HepG2 (cell line): ENCODE measurements around the gene LHFPL6. TPM values are rescaled to one million over a fixed set of nuclear protein-coding genes. Genes with fewer than 3 reads are reported as not detected.

ENCODE experiments used
- ATAC-seq: fragments of 200-7000 bp; cut with Tn5 transposase; 3 replicates; pipeline ENCODE4 v1.9.1; 2020; ENCODE audit warnings: mild to moderate bottlenecking, moderate library complexity
- BruUV-seq: library from RNA; stranded (reverse); fragments of 400-500 nt; replicated peaks from 2 replicates; lab custom pipeline; 2021; lab: Mats Ljungman, UMichigan
- CTCF ChIA-PET: fragments of 300-600 bp; formaldehyde crosslinking; extraction: SDS; loops from one replicate; lab custom pipeline; 2021; ENCODE audit warnings: low total read pairs, inconsistent platforms, low intra/inter-chr PET ratio; lab: Yijun Ruan, JAX
- POLR2A ChIA-PET: fragments of 350-600 bp; sonication (Branson Sonifier 250); formaldehyde crosslinking; loops from one replicate; lab custom pipeline; 2020; ENCODE audit warnings: antibody characterized with exemption, inconsistent platforms; lab: Yijun Ruan, JAX
- DNase-seq: peaks from one replicate; pipeline ENCODE4 v3.0.0-alpha.2; 2015; ENCODE audit warnings: low spot score
- FAIRE-seq: peaks from 3 replicates; lab custom pipeline; 2011; peaks lifted over from hg19 to GRCh38; lab: Jason Lieb, UNC
- H2AFZ ChIP-seq: one replicate; pipeline ENCODE4 v1.6.1; 2011; ENCODE audit warnings: low read length, inconsistent platforms
- H3K27ac ChIP-seq: fragments of 300-600 bp; 3 replicates; pipeline ENCODE4 v1.8.0; 2011; ENCODE audit warnings: mixed run types, mild to moderate bottlenecking, mixed read lengths, low read length, inconsistent platforms; ENCODE audit not compliant: insufficient read depth; ENCODE audit errors: extremely low read length
- H3K27me3 ChIP-seq, 2 experiments: fragments of 200-600 bp in 1 of 2; 2 replicates in 1 of 2; 3 replicates in 1 of 2; pipeline versions ENCODE4 v1.6.0 to v1.8.0; 2011; ENCODE audit warnings: low read length in 2 of 2, mild to moderate bottlenecking in 2 of 2, moderate library complexity in 2 of 2, inconsistent platforms in 1 of 2; ENCODE audit not compliant: insufficient read depth in 2 of 2, control insufficient read depth in 1 of 2
- H3K36me3 ChIP-seq, 2 experiments: fragments of 200-600 bp in 1 of 2; replicated peaks in 1 of 2; 2 replicates in 1 of 2; 3 replicates in 1 of 2; pipeline versions ENCODE4 v1.5.1 to v1.8.0; 2011; ENCODE audit warnings: low read length in 2 of 2, inconsistent platforms in 1 of 2; ENCODE audit not compliant: insufficient read depth in 2 of 2, control insufficient read depth in 1 of 2
- H3K4me1 ChIP-seq: 2 replicates; pipeline ENCODE4 v1.5.1; 2012; ENCODE audit warnings: low read length, inconsistent platforms; ENCODE audit not compliant: insufficient read depth
- H3K4me2 ChIP-seq: 2 replicates; pipeline ENCODE4 v1.6.0; 2011; ENCODE audit warnings: low read depth, low read length, inconsistent platforms
- H3K4me3 ChIP-seq, 3 experiments: fragments of 200-600 bp in 1 of 3; sonication (generic), shearing (Covaris generic) in 1 of 3; replicated peaks in 1 of 3; 2 replicates each; pipeline ENCODE4 v1.5.1; 2011 to 2016; ENCODE audit warnings: low read length in 3 of 3, inconsistent platforms in 2 of 3, low read depth in 2 of 3, mild to moderate bottlenecking in 2 of 3, control low read depth in 1 of 3, mixed read lengths in 1 of 3; ENCODE audit not compliant: insufficient read depth in 1 of 3
- H3K79me2 ChIP-seq: one replicate; pipeline ENCODE4 v1.6.1; 2011; ENCODE audit warnings: low read length, inconsistent platforms; ENCODE audit not compliant: insufficient read depth
- H3K9ac ChIP-seq: 2 replicates; pipeline ENCODE4 v1.6.0; 2011; ENCODE audit warnings: mild to moderate bottlenecking, low read depth, low read length, inconsistent platforms; ENCODE audit not compliant: insufficient read depth
- H3K9me3 ChIP-seq: 2 replicates; pipeline ENCODE4 v1.5.1; 2012; ENCODE audit warnings: mild to moderate bottlenecking, low read length
- H4K20me1 ChIP-seq: 2 replicates; pipeline ENCODE4 v1.6.0; 2011; ENCODE audit warnings: inconsistent platforms, mild to moderate bottlenecking, low read length, moderate library complexity; ENCODE audit not compliant: insufficient read depth
- ARID5B ChIP-seq: IDR thresholded peaks from 2 replicates; pipeline ENCODE4 v1.4.0; 2020; ENCODE audit warnings: mild to moderate bottlenecking, missing genetic modification reagents
- BRD4 ChIP-seq: sonication (generic); formaldehyde crosslinking; IDR thresholded peaks from 2 replicates; pipeline ENCODE4 v1.4.0; 2020; ENCODE audit warnings: missing genetic modification reagents
- ETV5 ChIP-seq: IDR thresholded peaks from 2 replicates; pipeline ENCODE4 v1.6.1; 2018; ENCODE audit warnings: missing biosample characterization, missing genetic modification reagents, inconsistent platforms, borderline replicate concordance
- FOXO1 ChIP-seq: sonication (generic); formaldehyde crosslinking; IDR thresholded peaks from 2 replicates; pipeline ENCODE4 v1.4.0; 2020; ENCODE audit warnings: missing genetic modification reagents
- KLF11 ChIP-seq: IDR thresholded peaks from 2 replicates; pipeline ENCODE4 v1.6.1; 2016; ENCODE audit warnings: missing compliant biosample characterization
- SOX13 ChIP-seq, 3 experiments: fragments of 450-650 bp in 1 of 3; sonication (generic) in 1 of 3; formaldehyde crosslinking in 1 of 3; IDR thresholded peaks in 2 of 3; conservative IDR thresholded peaks in 1 of 3; 2 replicates each; pipeline versions ENCODE4 v1.5.0 to v1.6.1; 2016 to 2020; ENCODE audit warnings: antibody characterized with exemption in 1 of 3, mild to moderate bottlenecking in 1 of 3, missing compliant biosample characterization in 1 of 3, missing genetic modification reagents in 1 of 3, moderate library complexity in 1 of 3
- ZBTB7B ChIP-seq: sonication (generic); formaldehyde crosslinking; IDR thresholded peaks from 2 replicates; pipeline ENCODE4 v1.4.0; 2020; ENCODE audit warnings: missing genetic modification reagents
- ZBTB8A ChIP-seq: sonication (generic); formaldehyde crosslinking; IDR thresholded peaks from 2 replicates; pipeline ENCODE4 v1.4.0; 2020; ENCODE audit warnings: mild to moderate bottlenecking, low read depth, missing genetic modification reagents, borderline replicate concordance
- ZNF33B ChIP-seq: sonication (generic); formaldehyde crosslinking; IDR thresholded peaks from 2 replicates; pipeline ENCODE4 v1.5.1; 2020; ENCODE audit warnings: mild to moderate bottlenecking, missing genetic modification reagents
- WGBS: methylation state at CpG from one replicate; pipeline ENCODE4 v1.1.6; 2017; ENCODE audit warnings: low lambda C conversion rate; 5-methylcytosine and 5-hydroxymethylcytosine counted together
- in situ Hi-C: cut with HindIII; loops from 2 replicates; pipeline ENCODE4 v1.10.0; 2017; ENCODE audit warnings: low pct_unique_long_range_greater_than_20kb; ENCODE audit not compliant: extremely low pct_ligation_motif_present
- intact Hi-C: fragments of 100-400 bp; cut with micrococcal nuclease; formaldehyde crosslinking; loops from one replicate; pipeline ENCODE4 v1.10.0; 2022; ENCODE audit not compliant: unreplicated experiment
- polyA plus RNA-seq, 8 experiments: library from polyadenylated mRNA; depleted of rRNA in 3 of 8; stranded (reverse) in 7 of 8; unstranded in 1 of 8; fragments of >200 nt; fragmentation: Illumina TruSeq in 4 of 8; extraction: Trizol in 4 of 8; gene quantifications; 2 replicates each; pipeline versions ENCODE4 v1.2.1 to v1.2.3, GENCODE V29; 2011 to 2016; ENCODE audit warnings: low read depth in 4 of 8, missing spikeins in 1 of 8, mixed read lengths in 1 of 8; ENCODE audit not compliant: insufficient read depth in 1 of 8
- total RNA-seq, 5 experiments: library from RNA; depleted of rRNA; stranded (reverse); fragments of >200 nt; fragmentation: Illumina TruSeq; extraction: Trizol; gene quantifications; 2 replicates each; pipeline ENCODE4 v1.2.3, GENCODE V29; 2016; ENCODE audit warnings: low read depth in 1 of 5
- TF ChIP-seq, protein P1 (sequence below): sonication (generic); formaldehyde crosslinking; IDR thresholded peaks from 2 replicates; pipeline ENCODE4 v1.4.0; 2020; ENCODE audit warnings: missing genetic modification reagents
- TF ChIP-seq, protein P2 (sequence below): sonication (generic); formaldehyde crosslinking; IDR thresholded peaks from 2 replicates; pipeline ENCODE4 v1.8.0; 2022; ENCODE audit warnings: mild to moderate bottlenecking, missing genetic modification reagents, moderate library complexity

Gene LHFPL6
- total and polyA plus RNA-seq, 2 of the 13 experiments (the other 11 are each of a cell fraction or from before 2014, with no cell fraction given) = not detected

- Histone ChIP-seq H2AFZ (no peak overlapping the region), H3K27ac (no peak overlapping the region), H3K27me3 (no peaks in the 10 kb centered on the region), H3K9ac (no peak overlapping the region), H3K9me3 (no peaks in the 10 kb centered on the region), H3K36me3 (no peaks in the 10 kb centered on the region), H4K20me1 (no peaks in the 10 kb centered on the region), H3K4me1 (no peaks in the 10 kb centered on the region), H3K4me3 (no peak overlapping the region), H3K79me2 (no peaks in the 10 kb centered on the region), H3K4me2 (no peak overlapping the region)
- no TSS peak for BruUV-seq
- intact Hi-C loops = no loop called here
- 63% methylated on average over 1 of the region's 1 CpG for WGBS
- FAIRE-seq (no peak), ATAC-seq (no peak), DNase-seq (no peak)
- CTCF ChIA-PET = no interaction called here
- in situ Hi-C loops = no loop called here
- TF ChIP-seq ETV5 (CRISPR knock-in tag) = no peak
- TF ChIP-seq BRD4 (CRISPR knock-in tag) = no peak
- no peak for TF ChIP-seq ZNF33B (CRISPR knock-in tag)
- POLR2A ChIA-PET = no interaction called here
Measured at GRCh38 chr13:39457274-39457673, 145.7 kb downstream of the LHFPL6 start.

- H3K9ac ChIP-seq = no peak overlapping the region
- no peak overlapping the region for H3K4me3 ChIP-seq
- FAIRE-seq = no peak
- no peak overlapping the region for H2AFZ ChIP-seq
- CTCF ChIA-PET = no interaction called here
- H4K20me1 ChIP-seq = no peaks in the 10 kb centered on the region
- 7% methylated on average over 4 of the region's 4 CpGs for WGBS
- no peaks in the 10 kb centered on the region for H3K4me1 ChIP-seq
- no peaks in the 10 kb centered on the region for H3K79me2 ChIP-seq
- intact Hi-C loops (no loop called here), in situ Hi-C loops (no loop called here)
- H3K9me3 ChIP-seq = no peaks in the 10 kb centered on the region
- ATAC-seq = no peak
- no peak for TF ChIP-seq SOX13 (IDR thresholded peaks at IDR 0.05)
- no peak for TF ChIP-seq SOX13 (CRISPR knock-in tag; conservative IDR thresholded peaks at IDR 0.05 in 1 of 2, IDR thresholded peaks at IDR 0.05 in 1 of 2)
- TF ChIP-seq, protein P1, sequence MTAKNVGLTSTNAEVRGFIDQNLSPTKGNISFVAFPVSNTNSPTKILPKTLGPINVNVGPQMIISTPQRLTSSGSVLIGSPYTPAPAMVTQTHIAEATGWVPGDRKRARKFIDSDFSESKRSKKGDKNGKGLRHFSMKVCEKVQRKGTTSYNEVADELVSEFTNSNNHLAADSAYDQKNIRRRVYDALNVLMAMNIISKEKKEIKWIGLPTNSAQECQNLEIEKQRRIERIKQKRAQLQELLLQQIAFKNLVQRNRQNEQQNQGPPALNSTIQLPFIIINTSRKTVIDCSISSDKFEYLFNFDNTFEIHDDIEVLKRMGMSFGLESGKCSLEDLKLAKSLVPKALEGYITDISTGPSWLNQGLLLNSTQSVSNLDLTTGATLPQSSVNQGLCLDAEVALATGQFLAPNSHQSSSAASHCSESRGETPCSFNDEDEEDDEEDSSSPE (CRISPR knock-in tag) = no peak
- TF ChIP-seq, protein P2, sequence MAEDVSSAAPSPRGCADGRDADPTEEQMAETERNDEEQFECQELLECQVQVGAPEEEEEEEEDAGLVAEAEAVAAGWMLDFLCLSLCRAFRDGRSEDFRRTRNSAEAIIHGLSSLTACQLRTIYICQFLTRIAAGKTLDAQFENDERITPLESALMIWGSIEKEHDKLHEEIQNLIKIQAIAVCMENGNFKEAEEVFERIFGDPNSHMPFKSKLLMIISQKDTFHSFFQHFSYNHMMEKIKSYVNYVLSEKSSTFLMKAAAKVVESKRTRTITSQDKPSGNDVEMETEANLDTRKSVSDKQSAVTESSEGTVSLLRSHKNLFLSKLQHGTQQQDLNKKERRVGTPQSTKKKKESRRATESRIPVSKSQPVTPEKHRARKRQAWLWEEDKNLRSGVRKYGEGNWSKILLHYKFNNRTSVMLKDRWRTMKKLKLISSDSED (CRISPR knock-in tag) = no peak
- TF ChIP-seq ZBTB8A (CRISPR knock-in tag) = no peak
- no peak for TF ChIP-seq ZBTB7B (CRISPR knock-in tag)
- TF ChIP-seq FOXO1 (CRISPR knock-in tag) = no peak
- no peak for TF ChIP-seq KLF11 (CRISPR knock-in tag)
- TF ChIP-seq ARID5B (CRISPR knock-in tag) = no peak
- no peaks in the 10 kb centered on the region for H3K36me3 ChIP-seq
- H3K27ac ChIP-seq = no peak overlapping the region
- DNase-seq = no peak
- no TSS peak for BruUV-seq
- H3K4me2 ChIP-seq = no peak overlapping the region
- POLR2A ChIA-PET = no interaction called here
- H3K27me3 ChIP-seq = no peaks in the 10 kb centered on the region
Measured at GRCh38 chr13:39455521-39456175, 147.3 kb downstream of the LHFPL6 start.
